Activated naive CD8-positive, alpha-beta T cell treated with anti-CD3 and anti-CD28 coated beads for 36 hours (primary cell): Measurements from ENCODE around the gene ADAMTS16. TPM values are rescaled to one million over a fixed set of nuclear protein-coding genes. Genes with fewer than 3 reads are reported as not detected.

Experiments used
- DNase-seq: peaks from one replicate; pipeline ENCODE4 v3.0.0; 2021
- H3K27ac Mint-ChIP-seq: one replicate; pipeline ENCODE4 v1.8.0; 2022; ENCODE audit warnings: mild to moderate bottlenecking, moderate library complexity, mixed read lengths
- H3K27me3 Mint-ChIP-seq: one replicate; pipeline ENCODE4 v1.8.0; 2022; ENCODE audit warnings: mild to moderate bottlenecking, mixed read lengths
- H3K36me3 Mint-ChIP-seq: one replicate; pipeline ENCODE4 v1.8.0; 2021; ENCODE audit warnings: mild to moderate bottlenecking, mixed read lengths
- H3K4me1 Mint-ChIP-seq: one replicate; pipeline ENCODE4 v1.8.0; 2021; ENCODE audit warnings: mixed read lengths
- H3K4me3 Mint-ChIP-seq: one replicate; pipeline ENCODE4 v1.8.0; 2022; ENCODE audit warnings: mild to moderate bottlenecking, moderate library complexity, mixed read lengths
- H3K9me3 Mint-ChIP-seq: one replicate; pipeline ENCODE4 v1.8.0; 2022; ENCODE audit warnings: mixed read lengths
- total RNA-seq, 2 experiments: library from RNA; stranded (reverse); gene quantifications; one replicate each; pipeline ENCODE4 v1.2.3, GENCODE V29; 2021

Gene ADAMTS16
- total RNA-seq, 2 experiments from 2014 or later: not detected

GRCh38 chr5:5351288-5351979 is 211.3 kb downstream of the ADAMTS16 start:
- Mint-ChIP-seq H3K27me3 (no peaks in the 10 kb centered on the region), H3K36me3 (no peaks in the 10 kb centered on the region), H3K9me3 (no peaks in the 10 kb centered on the region), H3K27ac (no peak overlapping the region), H3K4me1 (peaks cover 3% of the 10 kb centered on the region), H3K4me3 (no peak overlapping the region)
- no peak for DNase-seq

GRCh38 chr5:5352675-5353074 is 212.5 kb downstream of the ADAMTS16 start:
- H3K27me3 Mint-ChIP-seq: no peaks in the 10 kb centered on the region

GRCh38 chr5:5353681-5354080 is 213.6 kb downstream of the ADAMTS16 start:
- no peaks in the 10 kb centered on the region for H3K4me1 Mint-ChIP-seq

More at GRCh38 chr5:5352675-5353074, 212.5 kb downstream of the ADAMTS16 start:
- H3K36me3 Mint-ChIP-seq: no peaks in the 10 kb centered on the region
- no peak overlapping the region for H3K4me3 Mint-ChIP-seq
- no peak for DNase-seq
- peaks cover 3% of the 10 kb centered on the region for H3K4me1 Mint-ChIP-seq
- no peak overlapping the region for H3K27ac Mint-ChIP-seq
- H3K9me3 Mint-ChIP-seq: no peaks in the 10 kb centered on the region

GRCh38 chr5:5356765-5357164 is 216.6 kb downstream of the ADAMTS16 start:
- no peak for DNase-seq
- no peak overlapping the region for H3K4me3 Mint-ChIP-seq
- no peaks in the 10 kb centered on the region for H3K9me3 Mint-ChIP-seq
- no peaks in the 10 kb centered on the region for H3K27me3 Mint-ChIP-seq
- no peak overlapping the region for H3K27ac Mint-ChIP-seq
- no peaks in the 10 kb centered on the region for H3K4me1 Mint-ChIP-seq
- H3K36me3 Mint-ChIP-seq: no peaks in the 10 kb centered on the region

More at GRCh38 chr5:5353681-5354080, 213.6 kb downstream of the ADAMTS16 start:
- H3K9me3 Mint-ChIP-seq: no peaks in the 10 kb centered on the region
- no peaks in the 10 kb centered on the region for H3K27me3 Mint-ChIP-seq
- DNase-seq: no peak
- no peaks in the 10 kb centered on the region for H3K36me3 Mint-ChIP-seq
- no peak overlapping the region for H3K27ac Mint-ChIP-seq
- no peak overlapping the region for H3K4me3 Mint-ChIP-seq

- no peaks in the 10 kb centered on the region for H3K4me1 Mint-ChIP-seq
- no peaks in the 10 kb centered on the region for H3K27me3 Mint-ChIP-seq
- H3K9me3 Mint-ChIP-seq: no peaks in the 10 kb centered on the region
- no peak overlapping the region for H3K4me3 Mint-ChIP-seq
- no peaks in the 10 kb centered on the region for H3K36me3 Mint-ChIP-seq
- DNase-seq: no peak
- no peak overlapping the region for H3K27ac Mint-ChIP-seq
These were observed 219.5 kb downstream of the ADAMTS16 start for GRCh38 chr5:5359618-5360017.

GRCh38 chr5:5360363-5360940 is 220.3 kb downstream of the ADAMTS16 start:
- Mint-ChIP-seq H3K4me1 (no peaks in the 10 kb centered on the region), H3K4me3 (no peak overlapping the region), H3K27me3 (no peaks in the 10 kb centered on the region), H3K27ac (no peak overlapping the region), H3K36me3 (no peaks in the 10 kb centered on the region), H3K9me3 (no peaks in the 10 kb centered on the region)
- no peak for DNase-seq

- no peaks in the 10 kb centered on the region for H3K4me1 Mint-ChIP-seq
- no peak overlapping the region for H3K27ac Mint-ChIP-seq
- no peak overlapping the region for H3K4me3 Mint-ChIP-seq
- no peaks in the 10 kb centered on the region for H3K27me3 Mint-ChIP-seq
- no peaks in the 10 kb centered on the region for H3K9me3 Mint-ChIP-seq
- no peaks in the 10 kb centered on the region for H3K36me3 Mint-ChIP-seq
- no peak for DNase-seq
These were observed 220.9 kb downstream of the ADAMTS16 start for GRCh38 chr5:5360941-5361520.

- no peaks in the 10 kb centered on the region for H3K4me1 Mint-ChIP-seq
- H3K27me3 Mint-ChIP-seq: no peaks in the 10 kb centered on the region
- DNase-seq: no peak
- H3K9me3 Mint-ChIP-seq: no peaks in the 10 kb centered on the region
- H3K4me3 Mint-ChIP-seq: no peak overlapping the region
- no peak overlapping the region for H3K27ac Mint-ChIP-seq
- H3K36me3 Mint-ChIP-seq: no peaks in the 10 kb centered on the region
These were observed 222.9 kb downstream of the ADAMTS16 start for GRCh38 chr5:5363045-5363444.

- DNase-seq: no peak
- Mint-ChIP-seq H3K27me3 (no peaks in the 10 kb centered on the region), H3K27ac (no peak overlapping the region), H3K9me3 (no peaks in the 10 kb centered on the region), H3K36me3 (no peaks in the 10 kb centered on the region), H3K4me3 (no peak overlapping the region), H3K4me1 (no peaks in the 10 kb centered on the region)
These were observed 224.8 kb downstream of the ADAMTS16 start for GRCh38 chr5:5364932-5365331.

GRCh38 chr5:5367739-5368138 is 227.6 kb downstream of the ADAMTS16 start:
- H3K4me3 Mint-ChIP-seq: no peak overlapping the region

GRCh38 chr5:5369051-5369605 is 229.0 kb downstream of the ADAMTS16 start:
- DNase-seq: no peak
- Mint-ChIP-seq H3K4me3 (no peak overlapping the region), H3K27me3 (no peaks in the 10 kb centered on the region), H3K9me3 (no peaks in the 10 kb centered on the region), H3K4me1 (no peaks in the 10 kb centered on the region), H3K36me3 (peaks cover 2% of the 10 kb centered on the region), H3K27ac (no peak overlapping the region)

More at GRCh38 chr5:5367739-5368138, 227.6 kb downstream of the ADAMTS16 start:
- Mint-ChIP-seq H3K9me3 (no peaks in the 10 kb centered on the region), H3K27me3 (no peaks in the 10 kb centered on the region), H3K27ac (no peak overlapping the region), H3K4me1 (no peaks in the 10 kb centered on the region), H3K36me3 (peaks cover 2% of the 10 kb centered on the region)
- DNase-seq: no peak
